GM19193 (cell line): ENCODE measurements around the gene AKAP6.

Experiments
- POLR2A ChIP-seq: IDR thresholded peaks from 4 replicates; pipeline ENCODE4 v1.6.1; 2011; ENCODE audit not compliant: insufficient read depth, insufficient read length; ENCODE audit errors: extremely low read depth

Gene AKAP6

DNA sequence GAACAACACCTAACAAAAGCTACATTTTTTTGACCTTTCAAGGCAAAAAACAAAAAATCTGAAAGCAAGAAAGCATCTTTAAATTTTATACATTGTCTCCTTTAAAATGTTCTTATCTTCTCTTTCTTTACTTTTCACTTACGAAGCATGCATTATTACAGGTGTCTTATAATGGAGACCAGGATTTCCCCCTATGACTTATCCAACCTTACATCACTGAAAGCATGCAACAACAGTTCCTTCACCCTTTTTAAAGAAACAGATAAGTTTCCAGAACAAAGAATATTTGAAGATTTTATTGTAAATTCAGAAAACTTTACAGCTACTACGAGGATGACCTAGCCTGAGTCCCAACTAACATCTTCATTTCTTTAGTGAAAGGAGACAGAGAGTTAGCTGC lies 277.2 kb downstream of the AKAP6 start:
- no peak for TF ChIP-seq POLR2A

DNA sequence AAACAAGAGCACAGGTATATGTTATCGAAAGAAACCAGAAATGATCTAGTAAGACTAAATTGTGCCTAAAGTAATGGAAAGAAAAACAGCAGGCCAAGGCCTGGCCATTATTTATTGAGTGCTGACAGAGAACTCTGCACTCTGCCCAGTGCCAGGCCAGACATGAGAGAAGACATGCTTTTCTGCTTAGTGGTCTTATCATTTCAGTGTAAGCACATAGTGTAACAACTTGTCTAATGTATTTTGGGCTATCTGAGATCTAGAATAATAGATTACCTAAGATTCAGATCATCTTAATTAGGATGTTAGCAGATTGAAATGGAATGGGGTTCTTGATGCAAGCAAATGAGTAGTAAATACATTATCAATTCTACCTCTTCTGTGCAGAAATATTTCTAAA lies 278.3 kb downstream of the AKAP6 start:
- no peak for TF ChIP-seq POLR2A

DNA sequence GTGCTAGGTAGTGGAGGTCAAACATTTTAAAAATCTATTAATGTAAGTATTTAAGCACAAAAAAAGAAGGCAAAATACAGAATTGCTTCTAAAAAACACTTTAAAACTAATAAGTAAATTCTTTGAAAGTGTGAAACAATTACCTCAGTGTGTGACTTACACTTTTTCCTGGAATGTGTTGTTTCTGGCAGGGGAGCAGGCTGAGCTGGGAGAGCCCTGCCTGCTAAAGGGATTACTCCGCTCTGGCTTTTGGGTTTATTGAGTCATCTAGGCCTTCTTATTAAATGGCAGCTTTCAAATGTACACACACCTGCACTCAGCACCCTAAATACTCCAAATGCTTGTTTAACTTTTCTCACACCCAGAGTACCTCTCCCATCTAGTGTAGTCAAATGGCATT lies 279.8 kb downstream of the AKAP6 start:
- TF ChIP-seq POLR2A, result no peak

DNA sequence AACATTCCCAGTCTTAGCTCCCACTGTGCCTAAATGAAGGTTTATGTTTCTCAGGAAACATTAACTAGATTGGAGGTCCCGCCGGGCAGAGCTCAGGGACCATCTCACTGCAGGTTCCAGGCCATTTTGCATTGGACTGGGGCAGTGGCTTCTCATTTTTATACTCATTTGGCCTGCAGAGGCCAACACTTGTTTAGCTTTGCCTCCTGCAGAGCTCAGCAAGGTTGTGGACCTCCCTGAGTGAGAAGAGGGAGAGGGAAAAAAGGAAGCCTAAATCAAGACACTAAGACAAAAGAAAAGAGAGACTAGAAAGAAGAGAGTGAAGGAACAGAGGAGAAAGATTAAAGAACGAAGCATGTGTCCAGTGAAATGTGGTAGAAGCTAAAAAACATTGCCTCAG lies 280.3 kb downstream of the AKAP6 start:
- TF ChIP-seq POLR2A, result no peak

DNA sequence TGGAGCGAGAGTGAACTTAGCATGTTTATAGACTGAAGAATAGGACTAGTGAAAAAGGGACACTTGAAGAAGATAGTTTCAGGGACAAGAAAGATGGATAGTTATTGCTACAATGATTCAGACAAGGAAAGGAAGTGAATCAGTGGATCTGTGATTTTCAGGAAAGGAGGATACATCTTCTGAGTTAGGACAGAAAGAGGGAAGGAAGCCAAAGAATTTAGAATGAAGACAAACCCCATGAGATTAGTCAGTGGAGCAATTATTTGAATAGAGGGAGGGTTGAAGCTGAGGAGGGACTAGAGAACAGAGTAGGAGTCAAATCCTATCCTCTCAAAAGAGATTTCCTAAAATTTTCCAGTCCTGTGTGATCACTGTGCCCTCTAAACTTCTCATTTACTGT lies 282.7 kb downstream of the AKAP6 start:
- no peak for TF ChIP-seq POLR2A

DNA sequence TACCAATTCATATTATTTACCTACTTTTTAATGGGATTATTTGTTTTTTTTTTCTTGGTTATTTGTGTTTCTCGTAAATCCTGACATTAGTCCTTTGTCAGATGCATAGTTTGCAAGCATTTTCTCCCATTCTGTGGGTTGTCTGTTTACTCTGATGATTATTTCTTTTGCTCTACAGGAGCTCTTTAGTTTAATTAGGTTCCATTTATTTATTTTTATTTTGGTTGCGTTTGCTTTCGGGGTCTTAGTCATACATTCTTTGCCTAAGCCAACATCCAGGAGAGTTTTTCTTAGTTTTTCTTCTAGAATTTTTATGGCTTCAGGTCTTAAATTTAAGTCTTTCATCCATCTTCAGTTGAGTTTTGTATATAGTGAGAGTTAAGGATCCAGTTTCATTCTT lies 289.9 kb downstream of the AKAP6 start:
- no peak for TF ChIP-seq POLR2A

GRCh38 chr14:32620303-32620702 lies 291.2 kb downstream of the AKAP6 start:
- TF ChIP-seq POLR2A, result no peak

DNA sequence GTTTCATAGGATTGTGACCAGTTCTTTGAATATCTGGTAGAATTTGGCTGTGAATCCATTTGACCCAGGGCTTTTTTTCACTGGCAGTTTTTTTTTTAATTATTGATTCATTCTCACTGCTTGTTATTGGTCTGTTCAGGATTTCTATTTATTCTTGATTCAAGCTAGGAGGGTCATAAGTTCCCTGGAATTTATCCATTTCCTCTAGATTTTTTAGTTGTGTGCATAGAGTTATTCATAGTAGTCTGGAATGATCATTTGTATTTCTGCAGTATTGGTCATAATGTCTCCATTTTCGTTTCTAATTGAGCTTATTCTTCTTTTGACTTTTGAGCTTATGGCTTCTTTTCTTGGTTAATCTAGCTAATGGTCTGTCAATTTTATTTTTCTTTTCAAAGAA lies 291.6 kb downstream of the AKAP6 start:
- no peak for TF ChIP-seq POLR2A

DNA sequence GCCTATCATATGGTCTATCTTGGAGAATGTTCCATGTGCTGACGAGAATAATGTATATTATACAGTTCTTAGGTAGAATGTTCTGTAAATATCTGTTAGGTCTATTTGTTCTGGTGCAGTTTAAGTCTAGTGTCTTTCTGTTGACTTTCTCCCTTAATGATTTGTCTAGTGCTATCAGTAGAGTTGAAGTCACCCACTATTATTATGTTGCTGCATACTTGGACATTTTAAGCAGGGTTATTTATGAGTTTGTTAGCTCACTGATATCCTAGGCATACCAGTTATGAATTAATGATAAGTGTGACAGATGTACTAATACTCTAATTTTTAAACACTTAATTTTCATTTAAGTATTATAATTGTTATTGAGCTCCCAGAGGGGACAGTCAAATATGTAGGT lies 292.5 kb downstream of the AKAP6 start:
- no peak for TF ChIP-seq POLR2A

- TF ChIP-seq POLR2A, result no peak
These were observed 293.6 kb downstream of the AKAP6 start for GRCh38 chr14:32622742-32623141.

DNA sequence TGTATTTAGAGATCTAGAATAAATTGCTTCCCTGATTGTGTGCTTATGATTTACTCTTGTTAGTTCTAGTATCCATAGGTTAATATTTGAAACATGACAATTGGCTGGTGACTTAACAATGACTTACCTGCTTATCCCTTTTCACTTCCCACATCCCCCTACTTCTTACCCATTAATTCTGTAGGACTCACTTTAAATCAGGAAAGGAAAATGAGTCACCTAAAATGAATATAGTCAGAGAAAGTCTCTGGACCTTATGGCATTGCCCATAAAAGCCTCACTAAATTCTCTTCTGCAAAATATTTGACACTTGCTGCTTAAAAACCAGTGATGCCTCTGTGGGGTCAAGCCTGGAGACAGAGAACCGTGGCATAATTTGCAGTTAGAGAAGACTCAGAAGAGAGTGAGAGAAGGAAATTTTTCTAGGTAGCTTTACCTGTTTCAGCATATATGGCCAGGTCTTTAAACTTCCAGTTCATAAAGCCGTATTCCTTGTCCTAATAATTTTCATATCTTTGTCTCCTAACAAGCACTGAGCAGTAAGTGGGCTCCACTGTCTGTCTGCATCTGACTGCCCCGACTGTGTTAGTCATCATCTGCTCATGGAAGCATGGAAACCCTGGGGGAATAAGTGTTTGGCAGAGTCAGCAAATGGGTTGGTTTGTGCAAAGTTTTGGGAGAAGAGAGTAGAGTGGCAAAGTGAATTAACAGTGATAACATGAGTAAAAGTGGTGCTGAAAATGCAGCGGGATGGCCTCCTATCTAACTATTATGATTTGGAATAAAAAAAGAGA lies 294.4 kb downstream of the AKAP6 start:
- TF ChIP-seq POLR2A, result no peak

DNA sequence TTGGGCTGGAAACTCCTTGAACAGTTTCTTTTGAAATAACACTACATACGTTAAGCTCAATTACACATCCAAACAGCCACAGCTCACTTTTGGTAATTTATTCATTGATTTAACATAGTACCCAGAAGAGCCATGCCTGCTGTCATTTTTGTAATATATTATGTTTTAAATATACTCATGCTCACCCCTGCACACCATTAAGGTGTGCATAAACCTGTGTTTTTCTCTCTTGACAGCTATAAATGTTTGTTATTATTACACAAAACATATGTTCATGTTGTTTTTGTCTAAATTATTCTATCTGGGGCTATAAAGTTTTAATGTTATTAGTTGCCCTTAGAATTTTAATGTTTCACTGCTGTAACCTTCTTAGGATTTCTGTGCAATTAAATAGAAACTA lies 296.1 kb downstream of the AKAP6 start:
- no peak for TF ChIP-seq POLR2A

- TF ChIP-seq POLR2A, result no peak
These were observed 298.6 kb downstream of the AKAP6 start for GRCh38 chr14:32627545-32628298.

GRCh38 chr14:32629236-32629635 lies 300.1 kb downstream of the AKAP6 start:
- no peak for TF ChIP-seq POLR2A

- TF ChIP-seq POLR2A, result no peak
These were observed 301.6 kb downstream of the AKAP6 start for GRCh38 chr14:32630701-32631100.

GRCh38 chr14:32633224-32633859 lies 304.2 kb downstream of the AKAP6 start:
- TF ChIP-seq POLR2A, result no peak

GRCh38 chr14:32633930-32634329 lies 304.8 kb downstream of the AKAP6 start:
- TF ChIP-seq POLR2A, result no peak
